Retina (tissue), 1 donor: Measurements from ENCODE around the gene TRAK1.

Experiments
- DNase-seq: peaks from one replicate; pipeline ENCODE4 v3.0.0-alpha.2; 2016

The TRAK1 gene

DNA sequence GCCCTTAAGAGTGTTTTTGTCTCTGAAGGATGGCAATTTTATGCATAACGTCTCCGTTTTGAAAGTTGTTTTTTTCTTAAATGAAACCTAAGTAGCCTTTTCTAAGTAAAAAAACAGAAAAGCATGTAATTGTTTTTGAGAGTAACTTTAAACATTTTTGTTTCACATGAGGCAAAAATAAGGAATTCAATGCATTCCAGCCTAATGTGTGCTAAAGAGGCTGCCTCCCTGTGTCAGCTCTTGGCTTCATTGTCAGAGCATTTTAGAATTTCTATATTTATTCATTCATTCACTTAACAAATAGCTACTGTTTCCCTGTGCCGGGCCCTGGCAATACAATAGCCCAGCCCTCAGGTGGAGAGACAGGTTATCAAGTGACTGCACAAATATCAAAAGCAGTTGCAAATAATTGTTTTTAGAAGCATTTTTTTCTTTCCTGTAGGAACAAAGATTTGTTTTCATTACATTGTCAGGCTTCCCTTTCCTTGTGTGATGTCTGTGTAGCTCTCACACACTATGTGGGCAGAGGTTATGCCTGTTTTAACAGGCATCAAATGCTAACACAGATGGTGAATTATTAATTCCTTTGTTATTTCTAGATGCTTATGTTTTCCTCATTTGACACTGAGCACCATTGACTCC, 93.0 kb downstream of the TRAK1 start:
- no peak for DNase-seq

DNA sequence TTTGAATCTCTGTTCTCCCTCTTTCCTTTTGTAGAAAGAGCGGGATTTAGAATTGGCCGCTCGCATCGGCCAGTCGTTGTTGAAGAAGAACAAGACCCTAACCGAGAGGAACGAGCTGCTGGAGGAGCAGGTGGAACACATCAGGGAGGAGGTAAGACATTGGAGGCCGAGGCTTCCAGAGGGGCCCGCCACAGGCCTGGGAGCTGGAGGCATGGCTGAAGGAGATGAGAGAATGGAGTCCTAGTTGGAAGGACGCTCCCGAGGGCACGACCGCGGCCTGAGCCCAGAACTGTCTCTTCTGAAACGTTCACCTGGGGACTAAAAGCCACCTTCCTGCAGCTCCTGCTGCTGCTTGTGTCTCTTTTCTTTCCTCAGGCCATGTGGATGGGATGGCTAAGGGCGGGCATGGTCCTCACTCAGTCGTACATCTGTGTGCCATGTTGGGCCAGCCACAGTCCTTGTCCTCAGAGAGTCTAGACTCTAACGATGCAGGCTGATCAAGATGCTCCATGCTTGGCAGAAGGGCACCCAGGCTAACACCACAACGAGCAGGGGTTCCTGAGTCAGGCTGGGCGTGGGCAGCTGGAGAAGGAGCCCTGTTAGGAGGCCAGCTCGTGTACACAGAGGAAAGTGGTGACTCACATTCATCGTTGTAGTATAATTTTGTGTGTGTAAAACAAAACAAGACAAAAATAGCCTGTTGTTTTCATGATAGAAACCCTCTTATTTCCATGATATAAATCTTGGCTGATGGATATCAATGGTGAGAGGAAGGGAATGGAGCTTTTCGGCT, 93.7 kb downstream of the TRAK1 start:
- no peak for DNase-seq

DNA sequence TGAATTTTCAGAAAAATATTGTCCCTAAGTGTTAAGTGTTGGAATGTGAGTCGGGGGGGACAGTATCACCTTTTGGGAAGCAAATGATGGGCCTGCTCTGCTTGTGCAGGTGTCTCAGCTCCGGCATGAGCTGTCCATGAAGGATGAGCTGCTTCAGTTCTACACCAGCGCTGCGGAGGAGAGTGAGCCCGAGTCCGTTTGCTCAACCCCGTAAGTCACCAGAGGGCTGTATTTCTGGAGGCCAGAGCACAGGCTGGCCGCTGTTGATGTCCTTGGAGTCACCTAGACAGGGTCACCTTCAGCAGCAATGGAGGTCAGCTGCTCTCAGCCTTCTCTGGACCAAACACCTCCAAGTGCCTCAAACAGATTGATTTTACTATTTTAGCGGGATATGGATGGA, 96.8 kb downstream of the TRAK1 start:
- DNase-seq, result no peak

DNA sequence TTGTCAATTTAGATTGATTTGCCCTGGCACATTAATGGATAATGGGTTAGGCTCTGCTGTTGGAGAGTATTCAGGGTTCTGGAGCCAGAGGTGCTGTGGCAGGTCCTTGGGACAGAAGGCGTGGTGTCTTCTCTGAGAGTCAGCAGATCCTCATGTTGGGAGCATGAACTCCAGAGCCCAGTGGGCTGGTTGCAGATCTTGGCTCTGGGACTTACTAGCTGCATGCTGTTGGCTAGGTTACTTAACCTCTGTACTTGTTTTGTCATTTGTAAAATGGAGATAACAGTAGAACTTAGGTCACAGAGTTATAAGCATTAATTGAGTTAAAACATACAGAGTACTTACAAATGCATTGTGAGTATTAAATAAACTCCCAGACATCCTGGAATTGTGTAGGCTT, 97.2 kb downstream of the TRAK1 start:
- no peak for DNase-seq

DNA sequence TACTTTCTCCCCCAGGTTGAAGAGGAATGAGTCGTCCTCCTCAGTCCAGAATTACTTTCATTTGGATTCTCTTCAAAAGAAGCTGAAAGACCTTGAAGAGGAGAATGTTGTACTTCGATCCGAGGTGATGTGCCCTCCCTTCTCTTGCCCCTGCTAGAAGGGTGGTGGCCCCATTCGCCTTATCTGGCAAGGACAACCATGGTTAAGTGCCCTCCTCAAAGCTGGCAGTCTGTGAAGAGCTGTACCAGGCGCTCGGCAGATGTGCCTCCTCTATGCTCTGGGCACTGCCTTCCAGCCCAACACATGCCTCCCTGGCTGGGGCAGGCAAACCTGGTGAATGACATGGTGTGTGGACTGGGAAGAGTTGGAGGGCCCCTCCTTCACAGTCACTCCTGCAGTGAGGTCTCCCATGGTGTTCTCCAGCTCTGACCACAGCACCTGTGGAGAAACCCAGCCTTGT, 97.9 kb downstream of the TRAK1 start:
- DNase-seq, result no peak

DNA sequence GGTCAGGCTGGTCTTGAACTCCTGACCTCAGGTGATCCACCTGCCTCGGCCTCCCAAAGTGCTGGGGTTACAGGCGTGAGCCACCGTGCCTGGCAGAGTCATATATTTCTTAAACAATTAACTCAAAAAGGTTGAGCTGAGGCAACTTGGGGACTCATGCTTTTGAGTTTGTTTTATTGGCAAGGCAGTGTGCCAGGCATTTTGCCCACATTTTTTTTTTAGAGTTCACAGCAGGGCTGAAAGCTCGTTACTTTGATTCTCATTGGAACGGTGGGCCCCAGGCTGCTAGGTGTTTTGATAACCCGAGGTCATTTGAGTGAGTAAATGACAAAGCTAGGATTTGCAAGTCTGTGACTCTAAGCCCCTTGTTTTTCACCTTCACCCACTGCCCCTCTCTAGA, 98.6 kb downstream of the TRAK1 start:
- DNase-seq, result no peak

DNA sequence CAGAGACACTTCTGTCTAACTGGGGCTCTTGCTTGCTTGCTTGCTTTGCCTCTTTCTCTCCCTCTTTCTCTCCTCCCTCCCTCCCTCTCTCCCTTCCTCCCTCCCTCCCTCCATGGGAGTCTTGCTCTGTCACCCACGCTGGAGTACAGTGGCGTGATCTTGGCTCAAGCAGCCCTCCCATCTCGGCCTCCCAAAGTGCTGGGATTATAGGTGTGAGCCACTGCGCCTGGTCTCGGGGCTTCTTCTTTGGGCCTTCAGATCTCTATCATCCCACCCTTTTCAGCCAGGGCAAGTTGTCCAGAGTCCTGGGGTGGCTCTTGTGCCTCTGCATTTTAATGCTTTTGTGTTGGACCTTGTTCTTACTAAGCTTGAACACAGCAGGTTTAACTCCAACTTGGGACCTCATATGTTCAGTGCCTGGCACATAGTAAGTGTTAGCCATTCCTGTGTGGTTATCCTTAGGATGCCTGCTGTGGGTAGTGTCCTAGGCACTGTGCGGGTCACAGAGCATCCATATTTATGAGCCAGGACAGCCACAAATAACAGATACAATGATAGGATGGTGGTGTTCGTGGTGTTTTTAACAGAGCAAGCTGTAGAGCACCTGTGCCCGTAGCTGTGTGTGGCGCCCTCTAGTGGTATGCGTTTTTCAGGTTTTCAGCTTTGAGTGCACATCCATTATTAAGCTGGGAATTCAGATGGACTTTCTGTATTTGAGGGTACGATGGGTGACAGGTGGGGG, 99.7 kb downstream of the TRAK1 start:
- peak; percentile 83 for DNase-seq

DNA sequence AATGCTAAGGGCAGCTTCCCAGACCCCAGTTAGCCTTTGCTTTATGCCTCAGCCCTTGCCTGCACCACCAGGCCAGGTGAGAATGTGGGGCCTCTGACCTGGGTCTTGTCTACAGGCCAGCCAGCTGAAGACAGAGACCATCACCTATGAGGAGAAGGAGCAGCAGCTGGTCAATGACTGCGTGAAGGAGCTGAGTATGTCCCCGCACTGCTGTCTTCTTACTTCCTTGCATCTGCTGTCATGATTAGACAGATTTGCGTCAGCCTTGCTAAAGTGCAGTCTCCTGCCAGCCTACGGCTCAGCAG, 100.2 kb downstream of the TRAK1 start:
- no peak for DNase-seq

DNA sequence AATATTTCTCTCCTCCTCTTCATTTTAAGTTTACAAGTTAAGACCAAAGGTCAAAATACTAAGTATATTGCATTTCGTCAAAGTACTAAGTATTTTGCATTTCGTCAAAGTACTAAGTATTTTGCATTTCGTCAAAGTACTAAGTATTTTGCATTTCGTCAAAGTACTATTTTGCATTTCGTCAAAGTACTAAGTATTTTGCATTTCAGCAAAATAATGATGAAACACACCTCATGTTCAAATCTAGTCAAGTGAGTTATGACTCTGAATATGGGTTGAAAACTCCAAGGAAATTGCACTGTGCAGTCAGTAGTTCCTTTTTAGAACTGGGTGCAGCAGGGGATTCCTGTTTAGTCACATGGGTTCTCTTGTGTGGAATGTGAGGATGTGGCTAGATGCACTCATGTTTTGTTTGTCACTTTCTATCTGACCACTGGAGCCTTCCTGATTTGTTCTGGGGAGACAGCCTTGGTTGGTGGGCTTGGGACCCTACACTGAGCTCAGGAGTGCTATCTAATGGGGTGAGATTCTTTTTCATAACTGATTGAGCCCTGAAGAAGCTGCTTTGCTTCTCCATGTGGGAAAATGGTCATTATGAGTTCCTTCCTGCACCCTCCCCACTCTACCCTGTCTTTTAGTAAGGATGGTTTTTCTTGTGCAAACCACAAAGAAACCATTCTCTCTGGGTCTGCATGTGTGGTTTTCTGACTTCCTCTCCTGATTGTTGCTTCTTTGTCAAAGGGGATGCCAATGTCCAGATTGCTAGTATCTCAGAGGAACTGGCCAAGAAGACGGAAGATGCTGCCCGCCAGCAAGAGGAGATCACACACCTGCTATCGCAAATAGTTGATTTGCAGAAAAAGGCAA, 101.4 kb downstream of the TRAK1 start:
- no peak for DNase-seq

DNA sequence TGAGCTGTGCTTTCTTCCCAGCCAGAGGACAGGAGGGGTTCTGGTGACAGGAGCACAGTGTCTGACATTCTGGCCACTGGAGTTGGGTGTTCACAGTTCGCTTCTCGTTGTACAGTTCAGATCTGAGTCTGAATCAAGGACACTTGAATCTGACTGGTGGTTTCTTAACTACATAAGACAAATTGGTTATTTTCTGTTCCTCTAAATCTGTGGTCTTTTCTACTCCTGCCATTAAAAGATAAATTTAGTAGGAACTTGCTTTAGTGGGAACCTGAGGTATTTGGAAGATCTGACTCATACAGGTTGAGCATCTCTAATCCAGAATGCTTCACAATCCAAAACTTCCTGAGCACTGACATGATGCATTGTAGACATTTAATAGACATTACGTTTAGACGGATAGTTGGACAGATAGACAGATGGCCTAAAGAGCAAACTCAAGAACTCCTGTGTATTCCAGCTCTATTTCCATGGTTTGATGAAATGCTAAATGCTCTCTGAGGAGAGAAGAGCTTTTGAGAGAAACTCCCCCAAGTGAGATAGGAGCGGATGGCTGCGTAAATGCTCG, 103.9 kb downstream of the TRAK1 start:
- no peak for DNase-seq

DNA sequence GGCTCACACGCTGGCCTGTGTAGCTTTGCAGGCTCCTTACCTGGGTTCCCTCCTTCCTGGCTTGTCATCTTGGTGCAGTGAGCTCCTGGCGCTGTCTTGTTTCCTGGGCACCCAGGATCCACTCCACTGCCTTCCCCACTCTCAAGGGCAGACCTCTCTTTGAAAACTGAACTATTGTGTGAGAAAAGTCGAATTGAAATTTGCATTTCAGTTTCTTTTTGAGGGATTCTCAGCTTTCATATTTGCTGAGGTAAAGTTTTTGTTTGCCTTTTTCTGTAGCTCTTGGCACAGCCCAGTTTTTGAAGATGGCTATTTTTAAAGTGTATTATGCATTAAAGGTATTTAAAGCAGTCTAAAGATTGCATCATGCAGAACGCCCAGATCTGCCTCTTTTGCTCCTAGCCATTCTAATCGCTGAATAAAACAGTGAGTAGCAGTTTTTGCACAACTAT, 104.7 kb downstream of the TRAK1 start:
- DNase-seq, result no peak

DNA sequence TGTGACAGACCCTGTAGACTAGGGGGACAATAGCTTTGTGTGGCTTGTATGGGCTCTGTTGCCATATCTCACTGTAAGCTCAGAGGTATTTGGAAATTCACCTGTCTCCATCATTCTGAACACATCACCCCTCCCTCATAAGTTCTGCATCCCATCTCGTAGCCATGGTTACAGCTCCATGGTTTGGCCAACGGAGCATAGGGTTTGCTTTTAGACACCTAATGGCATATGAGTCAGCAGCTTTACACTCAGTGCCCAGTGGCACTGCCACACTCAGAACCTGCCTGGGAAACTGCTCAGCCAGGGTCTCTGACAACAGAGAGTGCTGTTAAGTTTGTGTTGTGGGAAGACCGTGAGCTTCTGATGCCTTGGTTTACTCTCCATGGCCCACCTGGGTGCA, 107.6 kb downstream of the TRAK1 start:
- DNase-seq, result no peak

DNA sequence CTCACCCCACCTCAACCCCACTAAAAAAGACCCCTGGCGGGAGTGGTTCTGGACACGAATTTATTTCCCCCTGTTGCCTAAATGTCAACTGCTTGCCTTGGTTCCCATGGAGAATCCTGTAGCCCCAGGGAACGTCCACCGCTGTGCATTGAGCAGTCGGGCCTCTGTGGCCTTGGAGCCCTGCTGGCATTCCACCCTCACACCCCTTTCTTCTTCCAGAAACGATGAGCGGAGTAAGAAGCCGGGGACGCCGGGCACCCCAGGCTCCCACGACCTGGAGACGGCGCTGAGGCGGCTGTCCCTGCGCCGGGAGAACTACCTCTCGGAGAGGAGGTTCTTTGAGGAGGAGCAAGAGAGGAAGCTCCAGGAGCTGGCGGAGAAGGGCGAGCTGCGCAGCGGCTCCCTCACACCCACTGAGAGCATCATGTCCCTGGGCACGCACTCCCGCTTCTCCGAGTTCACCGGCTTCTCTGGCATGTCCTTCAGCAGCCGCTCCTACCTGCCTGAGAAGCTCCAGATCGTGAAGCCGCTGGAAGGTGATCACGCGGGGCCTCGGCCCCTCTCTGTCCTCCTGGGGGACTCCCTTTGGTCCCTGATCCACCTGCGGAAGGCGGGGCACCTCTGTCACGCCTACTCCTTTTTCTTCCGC, 111.2 kb downstream of the TRAK1 start:
- DNase-seq, result no peak

DNA sequence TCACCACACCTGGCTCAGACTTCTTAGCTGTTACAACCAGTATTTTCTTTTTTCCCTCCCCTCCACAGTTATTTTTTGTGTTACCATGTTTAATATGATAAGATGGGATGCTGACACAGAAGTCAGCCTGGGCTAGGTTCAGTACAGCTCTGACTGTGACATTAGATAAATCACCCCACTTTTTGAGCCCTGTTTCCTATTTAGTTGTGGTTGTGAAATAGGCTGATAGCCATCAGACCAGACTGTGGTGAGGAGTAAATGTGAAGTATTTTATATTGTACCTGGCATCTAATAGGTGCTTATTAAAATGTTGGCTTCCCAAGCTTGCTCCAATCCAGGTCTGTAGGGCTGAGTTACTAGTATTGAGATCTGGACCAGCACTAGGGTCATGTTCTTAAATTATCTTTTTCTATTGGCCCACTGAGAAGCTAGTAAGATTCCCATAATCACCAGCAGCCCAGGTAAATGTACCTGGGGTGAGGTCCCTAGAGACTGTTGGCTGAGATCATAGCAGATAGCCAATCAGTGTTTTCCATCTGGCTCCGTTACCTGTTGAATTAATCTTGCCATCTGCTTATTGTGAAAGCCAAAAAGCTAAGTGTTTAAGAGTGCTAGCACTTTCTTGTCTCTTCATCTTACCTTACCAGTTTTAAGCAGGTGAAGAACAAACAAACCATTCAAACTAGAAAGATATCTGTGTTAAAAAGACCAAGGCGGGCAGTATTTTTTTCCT, 113.9 kb downstream of the TRAK1 start:
- DNase-seq, result no peak

DNA sequence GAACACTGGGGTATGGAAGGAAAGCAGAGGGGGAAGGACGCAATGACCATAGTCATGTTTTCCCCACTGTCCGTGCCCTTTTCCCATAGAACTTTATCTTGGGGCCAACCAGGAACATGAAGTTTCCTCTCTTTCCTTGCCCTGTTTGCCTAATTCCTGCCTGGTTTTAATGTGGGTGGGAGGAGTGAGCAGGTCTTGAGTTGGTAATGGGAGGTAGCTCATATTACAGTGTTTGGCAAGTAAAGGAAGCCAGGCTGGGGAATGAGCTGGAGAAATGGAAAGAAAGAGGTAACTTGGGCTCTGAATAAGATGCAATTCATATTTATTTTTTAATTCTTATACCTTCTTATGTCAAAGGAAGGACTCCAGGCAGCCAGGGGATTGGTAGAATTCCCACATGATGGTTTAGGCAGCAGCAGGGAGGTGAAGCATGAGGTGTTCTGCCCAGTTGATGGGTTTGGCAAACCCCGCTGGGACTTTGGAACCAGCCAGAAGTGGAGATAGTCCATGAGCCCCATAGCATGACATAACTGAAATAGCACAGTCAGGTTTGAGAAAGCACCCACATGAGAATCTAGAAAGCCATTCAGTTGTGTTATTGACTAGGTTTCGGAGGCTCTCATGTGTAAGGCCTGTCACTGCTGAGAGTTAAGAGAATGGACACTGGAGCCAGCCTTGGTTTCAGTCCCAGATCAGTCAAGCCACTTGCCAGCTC, 114.8 kb downstream of the TRAK1 start:
- DNase-seq, result no peak

DNA sequence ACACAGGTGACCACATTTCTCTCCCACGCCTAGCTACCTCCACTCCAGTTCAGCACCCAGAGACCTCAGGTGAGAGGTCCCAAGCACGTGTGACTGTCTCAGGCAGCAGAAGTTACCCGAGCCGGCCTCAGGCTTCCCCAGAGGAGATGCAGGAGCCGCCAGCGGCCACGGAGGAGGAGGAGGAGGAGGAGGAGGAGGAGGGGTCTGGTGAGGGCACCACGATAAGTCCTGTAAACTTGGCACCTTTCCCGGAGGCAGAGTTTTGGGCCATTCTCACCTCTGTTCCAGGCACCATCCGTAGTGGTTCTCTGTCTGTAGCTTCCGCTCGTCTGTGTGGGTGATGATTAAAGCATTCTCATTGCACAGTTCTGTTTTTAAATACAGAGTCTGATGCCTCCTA, 118.8 kb downstream of the TRAK1 start:
- no peak for DNase-seq

DNA sequence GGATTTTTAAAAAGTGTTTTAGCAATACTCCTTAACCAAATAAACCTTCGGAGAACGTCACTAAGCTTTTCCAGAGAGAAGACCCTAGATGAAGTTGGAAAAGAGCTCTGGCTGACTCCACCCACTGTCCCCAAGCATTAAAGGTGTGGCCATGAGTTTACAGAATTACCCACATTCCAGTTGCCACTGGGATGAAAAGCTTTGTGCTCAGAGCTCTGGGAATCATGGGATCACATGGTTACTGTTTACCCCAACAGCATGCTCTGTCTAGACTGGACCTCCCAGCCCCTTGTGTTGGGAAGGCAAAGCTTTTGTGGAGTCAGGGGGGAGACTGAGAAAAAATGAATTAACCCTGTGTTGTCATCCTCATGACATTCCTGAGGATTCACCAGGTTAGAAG, 119.6 kb downstream of the TRAK1 start:
- DNase-seq, result no peak

DNA sequence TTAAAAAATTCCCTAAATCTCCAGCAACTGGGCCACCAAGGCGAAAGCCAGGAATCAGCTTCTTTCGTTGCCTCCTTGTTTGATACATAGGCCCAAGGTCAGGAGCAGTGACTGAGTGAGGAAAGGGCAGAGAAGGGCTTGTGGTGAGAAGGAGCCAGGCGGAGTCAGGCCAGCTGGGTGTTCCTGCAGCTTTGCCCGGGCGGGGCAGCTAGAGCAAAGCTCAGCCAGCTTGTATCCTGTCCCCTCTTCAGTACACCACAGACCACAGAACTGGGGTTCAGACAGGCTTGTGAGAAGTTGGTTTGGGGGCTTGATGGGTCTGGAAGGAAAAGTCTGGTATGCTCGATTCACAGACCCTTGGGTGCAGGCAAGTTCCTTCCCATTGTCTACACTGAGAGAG, 122.3 kb downstream of the TRAK1 start:
- DNase-seq, result no peak

DNA sequence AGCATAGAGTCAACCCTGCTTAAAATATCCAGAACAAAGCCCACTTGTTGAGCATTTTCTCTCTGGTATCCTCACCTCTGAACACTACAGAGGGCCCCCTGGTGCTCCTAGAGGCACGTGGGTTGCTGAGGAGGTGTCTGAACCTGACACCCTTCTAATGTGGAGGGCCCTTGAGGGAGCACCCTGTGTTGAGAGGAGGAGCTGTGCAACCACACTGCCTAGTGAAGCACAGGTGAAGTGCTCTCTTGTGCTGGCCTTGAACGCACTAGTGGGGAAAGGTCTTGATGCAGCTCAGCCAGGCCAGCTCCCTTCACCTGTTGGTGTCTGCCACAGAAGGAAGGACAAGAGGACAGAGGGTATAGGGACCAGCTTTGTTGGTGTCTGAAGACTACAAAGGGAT, 122.9 kb downstream of the TRAK1 start:
- DNase-seq, result no peak

DNA sequence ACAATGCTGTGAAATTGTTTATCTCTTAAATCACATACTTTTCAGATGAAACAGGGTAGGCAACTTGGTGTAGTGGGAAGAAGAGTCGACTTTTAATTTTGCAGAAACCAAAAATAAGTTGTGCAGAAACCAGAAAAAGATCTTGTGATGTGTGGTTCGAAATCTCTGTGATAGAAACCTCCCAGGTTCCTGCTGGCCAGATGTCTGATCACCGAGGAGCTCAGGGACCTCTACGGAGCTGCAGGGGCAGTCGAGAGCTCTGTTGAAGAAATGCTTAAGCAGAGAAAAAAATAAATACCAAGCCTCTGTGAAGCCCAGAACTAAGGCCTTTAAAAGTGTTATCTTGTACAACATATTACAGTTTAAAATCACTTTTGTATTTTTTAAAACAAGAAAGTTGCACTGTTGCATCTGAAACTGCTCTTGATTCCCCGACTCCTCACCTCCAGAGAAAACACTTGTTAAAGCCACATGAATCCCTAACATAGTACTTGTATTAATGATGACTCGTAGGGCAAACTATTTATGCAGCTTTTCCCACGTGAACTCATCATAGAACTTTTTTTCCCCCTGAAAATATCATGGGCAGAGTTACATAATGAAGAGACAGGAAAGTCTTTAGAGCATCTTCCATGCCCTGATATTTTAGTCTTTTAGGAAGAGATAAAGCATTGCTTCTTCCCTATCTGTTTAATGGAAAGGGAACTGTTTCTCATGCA, 123.6 kb downstream of the TRAK1 start:
- DNase-seq, result no peak
